NCI-H2081 (cell line): ENCODE measurements around the gene ELMOD3.
"Not testable (repeated sequence)": the region's sequence is repeated elsewhere in the genome, so short reads cannot be mapped to it uniquely, and the experiment has no call there.

Experiments used
- DNase-seq, 2 experiments: peaks; one replicate each; lab custom pipeline; 2025; lab: John Stamatoyannopoulos, UW

ELMOD3 gene

DNA sequence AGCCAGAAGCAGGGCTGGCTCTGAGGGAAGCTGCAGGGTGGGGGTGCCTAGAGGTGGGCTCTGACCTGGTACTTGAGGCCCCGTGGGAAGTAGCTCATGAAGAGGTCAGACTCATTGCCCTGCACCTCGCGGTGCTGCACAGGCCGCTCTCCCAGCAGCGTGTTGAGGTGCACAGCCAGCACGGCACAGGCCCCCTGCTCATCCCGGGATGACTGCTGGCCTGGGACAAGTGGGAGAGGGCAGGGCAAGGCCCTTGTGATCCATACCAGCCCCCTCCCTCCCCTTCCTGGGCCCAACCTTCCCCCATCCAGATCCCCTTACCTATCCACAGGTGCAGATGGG is 46.9 kb downstream of the ELMOD3 start:
- no peak for DNase-seq

DNA sequence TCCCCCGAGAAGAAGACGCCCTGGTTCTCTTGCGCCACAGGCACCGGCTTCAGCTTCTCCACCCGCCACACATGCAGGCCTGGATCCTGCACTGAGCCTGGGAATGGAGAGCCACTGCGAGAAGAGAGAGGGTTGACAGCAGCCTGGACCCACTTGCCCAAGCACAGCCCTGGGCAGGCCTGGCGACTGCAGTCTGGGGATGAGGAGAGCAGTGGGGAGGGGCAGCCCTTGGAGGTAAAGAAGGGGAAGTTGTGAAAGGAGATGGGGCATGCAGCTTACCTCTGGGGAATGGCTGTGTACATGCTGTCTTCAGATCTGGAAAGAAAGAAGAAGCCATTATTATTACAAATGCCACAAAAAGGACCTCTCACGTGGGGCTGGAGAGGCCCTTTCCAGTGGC is 47.3 kb downstream of the ELMOD3 start:
- DNase-seq, result no peak

DNA sequence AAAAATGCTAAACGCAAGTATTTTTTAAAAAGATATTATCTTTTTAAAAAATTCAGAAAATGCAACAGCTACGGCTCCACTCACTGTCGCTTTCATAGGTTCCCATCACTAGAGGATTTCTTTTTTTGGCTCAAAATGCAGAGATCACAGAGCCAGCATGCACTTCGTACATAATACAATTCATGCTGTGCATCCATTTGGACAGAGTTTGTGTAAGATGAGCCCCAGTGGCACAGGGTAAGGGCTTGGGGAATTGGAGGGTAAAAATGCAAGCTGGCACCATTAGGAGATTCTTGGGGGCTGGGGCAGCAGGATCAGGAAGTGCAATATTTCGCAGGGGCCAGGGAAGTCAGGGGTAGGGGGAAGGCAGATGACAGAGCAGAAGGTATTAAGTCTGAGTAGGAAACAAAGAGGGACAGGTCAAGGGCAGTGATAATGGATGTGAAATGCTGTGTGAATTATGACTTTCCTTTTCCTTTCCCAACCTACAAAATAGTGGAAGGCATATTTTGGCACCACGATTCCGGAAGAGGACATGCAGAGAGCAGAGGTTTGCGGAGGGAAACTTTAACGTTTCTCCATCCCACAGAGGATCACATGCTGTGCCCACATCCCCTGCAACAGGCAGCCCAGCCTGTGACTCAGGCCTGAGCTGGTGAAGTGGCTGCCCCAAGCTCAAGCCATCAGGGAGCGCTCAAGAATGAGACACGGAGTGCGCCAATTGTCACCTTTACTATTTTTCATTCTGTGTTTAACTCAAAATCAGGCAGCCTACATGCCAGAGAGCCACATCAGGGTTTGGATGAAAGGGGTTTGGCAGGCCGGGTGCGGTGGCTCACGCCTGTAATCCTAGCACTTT is 50.9 kb downstream of the ELMOD3 start:
- peak in 1 of 2 experiments; percentile 30 for DNase-seq

DNA sequence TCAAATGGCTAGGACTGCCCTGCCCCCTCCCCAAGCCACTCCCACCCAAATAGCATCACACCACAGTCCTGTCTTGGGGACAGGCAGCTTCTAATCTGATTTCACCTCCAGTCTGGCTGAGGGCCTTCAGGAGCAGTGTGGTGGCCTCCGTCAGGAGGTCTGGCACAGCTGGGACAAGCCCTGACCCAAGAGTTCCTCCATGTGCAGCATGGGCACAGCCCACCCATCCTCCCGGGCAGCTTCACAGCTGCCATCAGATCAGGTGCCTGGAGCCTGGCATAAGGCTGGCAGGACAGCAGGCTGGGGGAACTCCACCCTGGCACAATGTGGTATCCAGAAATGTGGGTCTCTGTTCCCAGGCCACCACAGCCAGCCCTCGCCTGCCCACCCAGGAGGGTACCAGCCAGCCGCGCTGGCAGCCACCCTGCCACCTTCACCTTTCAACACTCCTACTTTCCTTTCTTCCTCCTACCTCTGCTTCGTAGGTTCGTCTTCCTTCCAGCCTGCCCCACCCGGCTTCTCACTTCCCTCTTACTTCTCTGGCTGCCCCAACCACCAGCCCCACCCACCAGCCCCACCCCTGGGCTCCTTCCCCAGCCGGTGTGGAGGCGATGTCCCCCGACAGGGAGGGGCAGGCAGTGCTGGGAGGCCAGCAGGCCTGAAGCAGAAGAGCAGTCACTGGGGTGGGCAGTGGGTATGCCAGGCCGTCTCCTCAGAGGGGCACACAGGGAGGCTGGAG is 55.4 kb downstream of the ELMOD3 start, which contains the start of gene CAPG:
TSS of gene CAPG (minus strand) at position 522 of the 739 bp plus-strand sequence. CDS start 8,221 bp downstream, outside the sequence.
- DNase-seq, result no peak

DNA sequence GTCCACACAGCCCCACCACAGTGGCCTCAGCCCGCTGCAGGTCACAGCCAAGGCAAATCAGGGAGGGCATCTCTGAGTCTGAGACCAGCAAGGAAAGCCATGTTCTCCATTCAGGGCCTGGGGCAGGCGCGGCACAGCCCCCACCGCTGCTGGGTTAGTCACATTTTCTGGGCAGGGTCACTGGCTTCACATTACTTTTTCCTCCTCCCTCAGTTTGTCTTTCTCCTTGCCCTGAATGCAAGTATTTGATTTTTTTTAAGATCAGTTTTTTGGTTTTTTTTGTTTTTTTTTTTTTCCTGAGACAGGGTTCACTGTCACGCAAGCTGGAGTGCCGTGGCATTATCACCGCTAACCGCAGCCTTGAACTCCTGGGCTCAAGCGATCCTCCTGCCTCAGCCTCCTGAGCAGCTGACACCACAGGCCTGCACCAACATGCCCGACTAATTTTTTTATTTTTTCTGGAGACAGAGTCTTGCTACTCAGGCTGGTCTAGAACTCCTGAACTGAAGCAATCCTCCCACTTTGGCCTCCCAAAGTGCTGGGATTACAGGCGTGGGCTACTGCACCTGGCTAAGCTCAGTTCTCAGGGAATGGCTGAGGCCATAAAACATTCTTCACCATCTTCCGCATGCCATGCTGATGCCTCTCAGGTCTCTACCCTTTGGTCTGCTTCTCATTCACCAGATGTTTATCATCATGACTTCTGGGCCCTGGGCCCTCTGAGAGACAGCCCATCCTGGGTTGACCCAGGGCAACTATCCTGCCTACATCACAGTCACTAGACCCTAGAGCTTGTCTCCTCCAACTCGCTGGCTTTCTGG is 56.2 kb downstream of the ELMOD3 start:
- no peak for DNase-seq

DNA sequence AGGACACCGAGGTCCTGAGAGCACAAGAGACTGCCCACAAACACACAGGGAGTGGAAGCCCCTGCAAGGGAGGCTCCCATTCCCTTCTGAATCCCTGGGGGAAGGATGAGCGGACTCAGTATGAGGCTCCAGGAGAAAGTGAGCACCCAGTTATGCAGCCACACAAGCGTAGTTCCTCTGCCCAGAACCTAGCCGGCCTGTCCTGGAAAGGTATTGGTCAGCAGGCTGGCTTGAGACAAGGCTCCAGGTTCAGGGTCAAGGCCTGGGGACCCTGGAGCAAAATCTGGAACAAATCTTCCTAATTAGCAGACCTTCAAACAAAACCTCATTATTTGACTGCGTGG is 56.8 kb downstream of the ELMOD3 start:
- no peak for DNase-seq

DNA sequence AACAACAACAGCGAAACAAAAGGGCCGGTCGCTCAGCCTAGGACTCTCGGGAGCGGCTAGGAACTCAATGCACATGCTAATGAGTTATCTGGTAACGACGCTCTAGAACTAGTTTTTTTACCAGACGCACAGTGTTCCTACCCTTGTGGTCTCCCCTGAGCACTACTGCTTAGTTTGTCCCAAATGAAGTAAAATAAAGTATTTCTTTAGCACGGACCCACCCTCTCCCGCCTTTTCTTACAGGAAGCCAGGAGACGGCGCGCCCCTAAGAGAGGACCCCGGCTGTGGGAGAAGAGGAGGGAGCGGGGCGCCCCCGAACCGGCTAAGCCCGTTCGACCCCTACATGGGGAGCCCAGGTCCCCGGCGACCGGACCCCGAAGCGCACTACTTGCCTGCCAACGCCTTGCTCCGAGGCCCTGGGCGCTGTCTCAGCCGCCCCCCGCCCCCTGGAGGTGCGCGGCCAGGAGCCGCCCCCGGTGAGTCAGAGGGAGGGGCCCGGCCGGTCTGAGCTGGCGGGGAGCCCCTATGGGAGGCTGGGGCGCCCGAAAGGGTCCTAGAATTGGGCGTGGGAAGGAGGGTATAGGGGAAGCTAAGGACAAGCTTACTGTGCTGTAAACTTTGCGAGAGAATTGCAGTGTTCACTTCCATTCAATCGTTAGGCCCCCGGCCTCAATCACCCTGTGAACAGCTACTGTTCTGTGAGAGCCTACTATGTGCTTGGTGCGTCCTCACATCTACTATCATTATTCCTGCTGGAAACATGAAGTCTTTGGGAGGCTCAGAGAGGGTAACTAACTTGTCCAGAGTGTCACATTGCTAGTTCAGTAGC is 59.2 kb downstream of the ELMOD3 start:
- DNase-seq, result no peak

DNA sequence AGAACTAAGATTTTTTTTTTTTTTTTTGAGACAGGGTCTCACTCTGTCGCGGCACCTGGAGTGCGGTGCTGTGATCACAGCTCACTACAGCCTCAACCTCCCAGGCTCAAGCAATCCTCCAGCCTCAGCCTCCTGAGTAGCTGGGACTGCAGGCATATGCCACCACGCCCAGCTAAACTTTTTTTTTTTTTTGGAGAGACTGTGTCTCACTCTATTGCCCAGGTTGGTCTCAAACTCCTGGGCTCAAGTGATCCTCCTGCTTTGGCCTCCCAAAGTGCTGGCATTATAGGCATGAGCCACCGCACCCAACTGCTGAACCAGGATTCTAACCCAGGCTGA is 59.8 kb downstream of the ELMOD3 start:
- not testable (repeated sequence) for DNase-seq

DNA sequence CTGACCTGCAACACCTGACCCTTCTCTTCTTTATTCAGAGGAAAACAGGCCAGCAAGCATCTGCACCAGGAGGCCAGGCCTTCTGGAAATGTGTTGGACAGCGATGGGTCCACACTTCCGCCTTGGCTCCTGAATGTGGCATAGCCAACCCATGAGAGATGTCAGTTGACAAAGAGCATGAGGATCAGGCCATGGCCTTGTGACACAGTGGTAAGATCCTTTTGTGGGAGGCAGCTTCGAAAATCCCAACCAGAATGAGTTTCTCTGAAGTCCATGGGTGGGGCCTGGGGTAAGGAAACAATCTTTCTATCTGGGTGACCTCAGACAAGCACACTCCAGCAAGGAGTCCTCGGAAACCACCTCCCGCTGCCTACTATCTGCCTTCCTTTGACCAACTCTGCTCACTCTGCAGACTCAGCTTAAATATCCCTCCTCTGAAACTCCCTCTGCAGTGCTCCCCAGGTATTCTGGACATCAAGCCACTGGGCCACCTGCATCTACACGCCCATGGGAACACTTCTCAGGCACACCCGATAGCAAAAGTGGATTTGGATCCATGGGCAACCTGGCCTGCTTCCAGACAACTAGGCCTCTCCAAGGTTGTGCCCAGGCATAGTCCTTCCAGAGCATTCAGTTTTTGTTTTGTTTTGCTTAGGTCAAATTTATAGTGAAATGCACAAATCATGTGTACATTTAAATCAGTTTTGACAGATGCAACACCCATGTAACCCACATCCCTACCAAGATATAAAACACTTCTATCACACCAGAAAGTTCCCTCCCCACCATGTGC is 60.4 kb downstream of the ELMOD3 start:
- no peak for DNase-seq

DNA sequence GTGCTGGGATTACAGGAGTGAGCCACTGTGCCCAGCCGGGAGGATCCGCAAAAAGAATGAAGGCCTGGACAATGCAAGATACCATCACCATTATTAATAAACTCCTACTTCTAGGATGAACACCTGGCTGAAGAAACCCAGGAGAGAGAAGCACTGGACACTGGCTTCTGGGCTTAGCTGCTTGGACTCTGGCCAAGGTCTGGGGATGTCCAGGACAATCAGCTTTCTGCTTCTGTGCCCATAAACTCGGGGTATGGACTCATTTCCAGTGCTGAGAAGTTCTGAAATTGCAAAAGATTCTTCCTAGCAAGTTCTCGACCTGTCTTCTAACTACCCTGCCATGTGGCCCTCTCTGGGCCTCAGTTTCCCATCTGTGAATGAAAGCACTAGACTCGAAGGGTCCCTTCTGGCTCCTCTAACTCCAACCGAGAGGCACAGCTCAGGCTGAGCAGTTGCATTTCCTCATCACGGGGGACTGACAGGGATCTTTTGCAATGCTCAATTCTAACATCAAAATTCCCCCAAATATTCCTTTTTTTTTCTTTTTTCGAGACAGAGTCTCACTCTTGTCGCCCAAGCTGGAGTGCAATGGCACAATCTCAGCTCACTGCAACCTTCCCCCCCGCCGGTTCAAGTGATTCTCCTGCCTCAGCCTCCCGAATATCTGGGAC is 61.5 kb downstream of the ELMOD3 start:
- DNase-seq, result no peak

DNA sequence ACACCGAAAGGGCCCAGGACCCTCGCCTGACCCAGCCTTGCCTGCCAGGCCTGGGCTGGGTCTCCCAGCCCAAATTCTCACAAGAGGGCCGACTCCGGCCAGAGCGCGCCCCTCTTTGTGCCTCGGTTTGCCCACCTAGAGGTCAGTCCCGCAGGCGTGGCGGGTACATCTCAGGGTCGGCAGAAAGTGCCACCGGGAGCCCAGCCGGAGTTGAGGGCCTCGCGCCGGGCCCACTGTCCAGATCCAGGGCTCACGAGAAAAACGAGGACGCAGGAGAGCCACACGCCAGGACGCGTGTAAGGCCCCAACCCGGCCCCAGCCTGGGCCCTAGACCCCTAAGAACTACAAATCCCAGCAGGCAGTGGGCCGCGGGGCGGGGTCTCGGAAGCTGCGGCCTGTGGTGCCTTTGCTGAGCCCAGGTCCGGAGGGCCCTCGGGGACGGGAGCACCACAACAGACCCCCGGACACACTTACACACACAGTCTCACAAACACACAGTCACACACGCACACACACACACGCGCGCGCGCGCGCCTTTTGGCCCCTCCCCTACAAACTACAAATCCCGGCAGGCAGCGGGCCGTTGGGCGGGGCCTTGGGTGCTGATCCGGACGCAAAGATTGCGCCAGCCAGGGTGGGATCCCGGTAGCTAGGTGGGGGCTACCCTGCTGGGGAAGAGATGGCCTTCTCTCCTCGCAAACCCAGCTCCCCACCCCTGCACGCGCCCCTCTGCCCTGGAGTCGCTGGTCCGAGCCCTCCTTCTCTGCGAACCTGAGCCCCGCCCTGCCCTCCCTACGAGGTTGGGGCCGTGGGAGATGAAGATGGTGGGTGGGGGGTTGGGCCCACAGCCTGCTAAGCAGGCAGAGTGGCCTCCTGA is 63.8 kb downstream of the ELMOD3 start, which contains the start of gene SH2D6:
TSS of gene SH2D6 (plus strand) at position 583 of the 877 bp plus-strand sequence. CDS start 10,752 bp downstream, outside the sequence.
- DNase-seq, result peak; percentile 78 to 84

DNA sequence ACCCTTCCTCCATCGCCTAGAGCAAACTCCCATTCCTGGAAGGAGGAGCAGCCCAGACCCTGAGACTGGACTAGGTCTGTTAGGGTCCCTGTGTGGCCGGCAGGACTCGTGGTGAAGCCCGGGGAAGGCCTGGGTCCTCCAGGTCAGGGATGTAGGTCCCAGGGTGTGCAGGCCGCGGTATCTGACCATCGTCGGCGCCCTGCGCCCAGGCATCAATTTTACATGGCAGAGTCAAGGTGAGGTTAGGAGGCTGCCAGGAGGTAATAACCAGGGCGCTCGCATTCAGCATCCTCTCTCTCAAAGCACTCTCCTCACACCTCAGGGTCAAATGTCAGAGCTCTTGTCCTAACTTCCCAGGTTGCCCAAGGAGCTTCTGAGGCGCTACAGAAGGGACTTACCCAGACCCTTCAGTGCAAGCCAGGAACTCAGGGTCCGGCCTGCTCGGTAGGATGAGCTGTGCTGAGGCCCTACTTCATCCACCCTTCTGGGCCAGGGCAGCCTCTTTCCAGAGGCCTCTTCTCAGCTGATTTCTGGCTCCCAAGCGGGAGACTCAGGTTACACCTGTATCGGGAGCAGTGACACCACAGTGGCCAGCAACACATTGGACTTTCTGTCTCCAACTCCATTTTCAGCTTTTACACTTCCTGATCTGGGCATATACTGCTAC is 64.6 kb downstream of the ELMOD3 start:
- DNase-seq, result no peak

DNA sequence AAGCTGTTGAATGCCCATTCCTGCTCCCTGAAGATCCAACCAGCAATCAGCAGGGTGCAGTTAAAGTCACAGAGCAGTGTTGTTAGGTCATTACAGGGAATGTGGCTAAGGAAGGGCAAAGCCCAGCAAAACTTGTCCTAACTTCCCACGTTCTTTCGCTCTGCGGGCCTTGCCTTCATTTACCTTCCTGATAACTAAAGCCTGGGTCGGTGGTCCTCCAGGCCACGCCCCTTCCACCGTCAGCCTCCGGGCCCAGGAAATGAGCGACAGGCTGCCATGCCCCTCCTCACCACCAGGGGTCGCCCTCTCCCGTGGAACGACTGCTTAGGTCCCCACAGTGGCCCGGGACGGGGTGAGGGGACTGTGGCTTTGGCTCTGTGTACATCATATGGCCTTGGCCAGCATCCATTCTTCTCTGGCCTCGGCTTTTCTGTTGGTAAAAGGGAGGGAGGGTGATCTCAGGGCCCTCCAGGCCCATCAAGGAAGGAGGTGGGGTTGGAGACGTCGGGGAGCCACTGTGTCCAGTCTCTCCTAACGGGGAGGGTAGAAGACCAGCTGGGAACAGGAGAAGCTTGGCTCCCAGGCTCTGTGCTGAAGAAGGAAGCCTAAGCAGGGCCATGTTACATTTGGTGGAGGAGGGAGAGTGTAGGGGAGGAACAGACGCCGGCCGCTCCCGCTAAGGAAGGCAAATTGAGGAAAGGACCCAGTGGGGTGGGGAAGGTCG is 66.1 kb downstream of the ELMOD3 start:
- peak; percentile 81 to 86 for DNase-seq

DNA sequence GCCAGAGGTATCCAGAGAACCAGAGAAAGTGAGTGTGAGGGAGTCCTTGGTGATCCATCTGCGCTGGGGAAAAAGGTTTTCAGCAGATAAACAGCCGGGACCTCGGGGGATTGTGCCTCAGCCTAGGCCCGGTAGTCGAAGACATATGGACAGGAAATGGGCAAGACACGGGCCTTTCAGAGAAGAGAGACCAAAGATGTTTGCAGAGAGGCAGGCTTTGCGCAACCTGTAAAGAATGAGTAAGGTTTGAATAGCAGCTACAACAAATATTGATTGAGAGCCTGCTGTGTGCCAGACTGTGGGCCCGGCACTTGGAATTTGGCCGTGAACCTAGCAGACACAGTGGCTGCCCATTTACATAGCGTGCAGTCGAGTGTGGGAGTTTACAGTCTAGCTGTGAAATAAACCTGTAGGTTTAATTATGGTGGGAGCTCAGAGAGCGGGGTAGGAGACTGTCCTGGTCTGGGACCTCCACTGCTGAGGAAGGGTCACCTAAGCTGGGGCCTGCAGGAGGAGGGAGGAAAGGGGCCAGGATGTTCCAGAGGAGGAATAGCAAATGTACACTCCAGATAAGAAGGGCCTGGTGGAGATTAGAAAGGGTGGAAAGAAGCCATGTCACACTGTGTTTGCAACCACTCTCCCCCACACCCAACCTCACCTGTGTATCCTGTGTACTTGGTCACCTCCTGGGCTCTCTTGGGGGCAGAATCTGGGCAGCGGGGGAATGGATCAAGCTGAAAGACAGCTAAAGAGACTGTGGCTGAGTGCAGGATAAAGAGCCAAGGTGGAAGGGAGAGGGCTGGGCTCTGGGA is 66.9 kb downstream of the ELMOD3 start:
- peak; percentile 55 to 83 for DNase-seq

DNA sequence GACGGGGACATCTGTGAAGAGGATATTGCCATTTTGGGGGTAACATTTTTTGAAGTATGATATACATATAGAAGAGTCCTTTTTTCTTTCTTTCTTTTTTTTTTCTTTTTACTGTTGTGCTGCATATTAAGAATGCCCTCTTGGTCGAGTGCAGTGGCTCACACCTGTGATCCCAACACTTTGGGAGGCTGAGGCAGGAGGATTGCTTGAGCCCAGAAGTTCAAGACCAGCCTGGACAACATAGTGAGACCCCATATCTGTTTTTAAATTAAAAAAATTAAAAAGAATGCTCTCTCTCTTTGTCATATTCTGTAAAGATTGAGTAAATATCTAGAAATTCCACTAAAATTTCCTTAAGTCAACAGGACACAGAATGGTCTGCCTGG is 67.5 kb downstream of the ELMOD3 start:
- DNase-seq, result no peak

DNA sequence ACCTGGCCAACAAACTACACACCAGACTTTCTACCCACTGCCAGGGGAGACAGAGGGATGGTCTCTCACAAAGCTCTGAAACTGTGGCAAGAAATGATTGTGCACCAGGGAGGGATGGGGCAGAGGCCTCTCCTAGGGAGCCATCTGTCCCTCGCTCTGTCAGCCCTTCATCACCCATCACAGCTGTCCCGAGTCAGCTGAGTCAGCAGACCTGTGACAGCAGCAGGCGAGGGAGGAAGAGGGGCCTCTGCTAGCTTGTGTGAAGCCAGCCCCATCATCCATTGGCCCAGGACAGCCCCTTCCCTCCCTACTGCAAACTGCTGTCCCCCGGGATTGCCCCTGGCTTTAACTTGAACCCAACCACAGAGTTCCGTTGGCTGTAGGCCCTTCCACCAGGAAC is 69.0 kb downstream of the ELMOD3 start:
- DNase-seq, result no peak

DNA sequence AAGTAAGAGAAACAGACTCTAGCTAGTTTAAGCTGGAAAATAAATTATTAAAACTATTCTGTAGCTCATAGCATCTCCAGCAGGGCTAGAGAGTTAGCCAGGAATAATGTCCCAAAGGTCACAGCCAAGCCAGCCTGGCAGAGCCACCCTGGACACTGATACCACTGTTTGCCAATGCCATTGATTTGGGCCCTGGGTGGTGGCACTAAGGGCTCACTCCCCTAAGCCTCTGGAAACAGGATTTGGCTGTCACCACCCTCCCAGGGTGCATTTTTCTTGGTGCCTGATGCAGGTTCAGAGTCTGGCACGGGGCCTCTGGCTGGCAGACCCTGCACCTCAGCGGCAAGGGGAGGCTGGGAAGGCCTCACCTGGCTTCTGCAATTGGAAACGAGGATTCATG is 71.0 kb downstream of the ELMOD3 start:
- no peak for DNase-seq
